ENCODE results near the gene CARNS1.

GRCh38 chr11:67442504-67443404 lies 27.3 kb downstream of the CARNS1 start:
- TF ChIP-seq, protein P1, sequence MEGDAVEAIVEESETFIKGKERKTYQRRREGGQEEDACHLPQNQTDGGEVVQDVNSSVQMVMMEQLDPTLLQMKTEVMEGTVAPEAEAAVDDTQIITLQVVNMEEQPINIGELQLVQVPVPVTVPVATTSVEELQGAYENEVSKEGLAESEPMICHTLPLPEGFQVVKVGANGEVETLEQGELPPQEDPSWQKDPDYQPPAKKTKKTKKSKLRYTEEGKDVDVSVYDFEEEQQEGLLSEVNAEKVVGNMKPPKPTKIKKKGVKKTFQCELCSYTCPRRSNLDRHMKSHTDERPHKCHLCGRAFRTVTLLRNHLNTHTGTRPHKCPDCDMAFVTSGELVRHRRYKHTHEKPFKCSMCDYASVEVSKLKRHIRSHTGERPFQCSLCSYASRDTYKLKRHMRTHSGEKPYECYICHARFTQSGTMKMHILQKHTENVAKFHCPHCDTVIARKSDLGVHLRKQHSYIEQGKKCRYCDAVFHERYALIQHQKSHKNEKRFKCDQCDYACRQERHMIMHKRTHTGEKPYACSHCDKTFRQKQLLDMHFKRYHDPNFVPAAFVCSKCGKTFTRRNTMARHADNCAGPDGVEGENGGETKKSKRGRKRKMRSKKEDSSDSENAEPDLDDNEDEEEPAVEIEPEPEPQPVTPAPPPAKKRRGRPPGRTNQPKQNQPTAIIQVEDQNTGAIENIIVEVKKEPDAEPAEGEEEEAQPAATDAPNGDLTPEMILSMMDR (IDR thresholded peaks at IDR 0.05; ENCODE audit: low read depth, low read length, missing input control): no peak
- TF ChIP-seq MAX (IDR thresholded peaks at IDR 0.05): no peak
- TF ChIP-seq HNF4G (IDR thresholded peaks at IDR 0.05): no peak
- TF ChIP-seq EGR1 (IDR thresholded peaks at IDR 0.05; ENCODE audit: low read depth in 2 of 2): no peak
- TF ChIP-seq REST (IDR thresholded peaks at IDR 0.05): no peak
- TF ChIP-seq GABPA (IDR thresholded peaks at IDR 0.05 in 1 of 2, conservative IDR thresholded peaks at IDR 0.05 in 1 of 2): no peak
- no peak for TF ChIP-seq JUND (IDR thresholded peaks at IDR 0.05)
- TF ChIP-seq RXRA (IDR thresholded peaks at IDR 0.05): no peak

Measured in liver (tissue), 3 donors.